ENCODE results near the gene INCA1. TPM values are rescaled to one million over a fixed set of nuclear protein-coding genes. Genes with fewer than 3 reads are reported as not detected.
A peak's percentile ranks its signal among the peaks of the same experiment; 100 is the strongest.

The INCA1 gene
- total and polyA plus RNA-seq, 2 of the 8 experiments (the other 6 are each of a cell fraction or from before 2014, with no cell fraction given): 0.89 to 1.4 TPM

DNA sequence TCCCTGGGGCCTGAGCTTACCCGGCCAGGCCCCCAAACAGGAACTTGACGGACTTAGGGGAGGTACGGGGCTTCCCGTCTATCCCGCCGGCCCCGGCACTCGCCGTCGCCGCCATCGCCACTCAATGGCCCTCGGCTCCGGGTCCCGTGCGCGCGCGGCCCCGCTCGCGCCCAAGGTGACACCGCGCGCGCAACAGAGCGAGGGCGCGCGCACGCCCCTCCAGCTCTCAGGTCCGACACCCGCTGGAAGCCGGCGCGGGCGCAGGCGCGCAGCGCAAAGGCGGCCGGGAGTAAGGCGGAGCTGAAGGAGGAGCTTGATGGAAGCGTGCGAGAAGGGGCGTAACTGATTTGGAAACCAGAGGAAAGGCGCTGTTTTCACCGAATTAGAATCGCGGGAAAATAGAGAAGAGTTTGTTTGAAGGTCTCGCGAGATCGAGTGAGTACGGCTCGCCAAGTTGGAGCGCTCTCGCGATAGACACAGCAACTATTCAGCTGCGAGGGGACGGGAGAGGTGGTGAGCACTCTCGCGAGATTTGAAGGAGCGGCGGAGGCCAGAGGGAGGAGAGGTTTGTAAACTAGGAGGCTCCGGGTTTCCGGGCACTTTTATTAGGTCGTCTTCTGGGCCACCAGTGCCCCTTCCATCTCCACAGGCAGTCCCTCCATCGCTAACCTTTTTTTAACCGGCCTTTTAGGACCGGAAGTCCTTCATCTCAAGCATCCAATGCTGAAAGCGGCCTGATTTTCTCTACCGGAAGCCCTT is 57.3 kb downstream of the INCA1 start, which contains the start of the genes RNF167 and SLC25A11 (continued):
- no peak for TF ChIP-seq CHD7 (IDR thresholded peaks at IDR 0.05; ENCODE audit: insufficient replicate concordance, low read length)
- no peak; the same call in 1 of the 2 replicates for TF ChIP-seq CREB1 (IDR thresholded peaks at IDR 0.05)
- TF ChIP-seq SIN3A (conservative IDR thresholded peaks at IDR 0.05 in 1 of 2, IDR thresholded peaks at IDR 0.05 in 1 of 2; ENCODE audit: low read depth in 1 of 2, low read length in 2 of 2): peak; percentile 79 to 90; a peak in 2 of 4 replicates
- TF ChIP-seq TAF7 (optimal IDR thresholded peaks at IDR 0.05; ENCODE audit: borderline replicate concordance, low read depth, low read length): peak; percentile 64
- no peak for TF ChIP-seq SP2 (IDR thresholded peaks at IDR 0.05; ENCODE audit: low read length)
- TF ChIP-seq CHD1 (IDR thresholded peaks at IDR 0.05; ENCODE audit: low read depth, low read length): no peak
- no peak for TF ChIP-seq TCF12 (IDR thresholded peaks at IDR 0.05; ENCODE audit: low read depth, low read length)
- TF ChIP-seq TAF1 (IDR thresholded peaks at IDR 0.05; ENCODE audit: low read depth, low read length): peak; percentile 70
- TF ChIP-seq JUND (IDR thresholded peaks at IDR 0.05; ENCODE audit: low read length): no peak
- TF ChIP-seq POLR2AphosphoS5 (IDR thresholded peaks at IDR 0.05; ENCODE audit: low read depth, low read length): peak; percentile 58; the same call in 1 of the 2 replicates
- TF ChIP-seq RBBP5 (IDR thresholded peaks at IDR 0.05; ENCODE audit: borderline replicate concordance, low read depth, low read length): peak; percentile 31; the same call in 1 of the 2 replicates

All from H1 (cell line).